Measurements from ENCODE around the gene CRISPLD2.
A peak's percentile ranks its signal among the peaks of the same experiment; 100 is the strongest.

The CRISPLD2 gene

DNA sequence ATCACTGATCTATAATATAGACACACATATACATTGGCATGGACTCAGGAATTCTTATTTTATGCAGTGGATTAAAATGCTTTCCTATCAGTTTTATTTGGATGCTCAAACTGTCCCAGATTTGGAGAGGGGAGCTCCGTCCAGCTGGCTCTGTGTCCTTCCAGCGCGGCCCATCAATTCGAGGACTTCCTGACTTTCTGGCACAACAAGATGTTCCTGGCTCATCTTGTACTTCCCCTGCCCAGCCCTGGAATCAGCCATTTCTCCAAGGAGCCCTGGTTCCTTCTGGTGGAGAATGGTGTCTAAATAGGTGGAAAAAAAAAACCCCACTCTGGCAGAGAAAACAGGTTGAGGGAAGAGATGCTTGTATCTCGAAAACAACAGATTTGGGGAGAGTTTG lies 94.5 kb downstream of the CRISPLD2 start:
- Histone ChIP-seq H3K27ac (ENCODE audit: low read depth, low read length, severe bottlenecking) (no peak overlapping the region), H3K4me1 (ENCODE audit: control insufficient read depth, insufficient read depth, low read length, poor library complexity, severe bottlenecking) (peaks cover 2% of the 10 kb centered on the region), H3K9me3 (ENCODE audit: control insufficient read depth, low read length) (no peaks in the 10 kb centered on the region), H3K36me3 (ENCODE audit: control insufficient read depth, insufficient read depth, low read length) (no peaks in the 10 kb centered on the region), H3K4me3 (ENCODE audit: extremely low read depth, insufficient read depth, low read length, poor library complexity, severe bottlenecking) (no peak overlapping the region)
- whole genome bisulfite sequencing, 2 experiments (ENCODE audit: insufficient coverage in 2 of 2): 98 to 100% methylated on average over 1 to 4 of the region's 5 CpGs

DNA sequence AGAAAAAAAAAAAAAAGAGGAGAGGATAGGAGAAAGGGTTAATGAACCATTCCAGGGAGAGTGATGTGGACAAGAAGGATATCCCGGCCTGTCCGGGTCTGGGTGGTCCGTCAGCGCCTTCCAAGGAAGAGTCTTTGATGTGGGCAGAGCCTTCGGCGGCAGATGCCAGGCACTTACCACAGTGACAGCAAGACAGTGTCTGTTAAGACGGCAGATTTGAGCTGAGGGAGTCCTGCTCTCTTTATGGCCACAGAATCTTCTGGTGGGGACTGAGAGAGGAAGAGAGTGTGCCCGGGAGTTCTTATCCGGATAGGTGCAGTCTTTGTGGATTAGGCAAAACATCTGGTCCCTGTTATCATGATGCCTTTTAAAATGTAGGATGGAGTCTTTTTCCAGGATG lies 96.4 kb downstream of the CRISPLD2 start:
- Histone ChIP-seq H3K4me3 (ENCODE audit: extremely low read depth, insufficient read depth, low read length, poor library complexity, severe bottlenecking) (no peak overlapping the region), H3K27ac (ENCODE audit: low read depth, low read length, severe bottlenecking) (no peak overlapping the region), H3K36me3 (ENCODE audit: control insufficient read depth, insufficient read depth, low read length) (no peaks in the 10 kb centered on the region), H3K4me1 (ENCODE audit: control insufficient read depth, insufficient read depth, low read length, poor library complexity, severe bottlenecking) (peaks cover 8% of the 10 kb centered on the region), H3K9me3 (ENCODE audit: control insufficient read depth, low read length) (no peaks in the 10 kb centered on the region)
- 81% methylated on average over 9 of the region's 9 CpGs for WGBS, 2 experiments (ENCODE audit: insufficient coverage in 2 of 2)

DNA sequence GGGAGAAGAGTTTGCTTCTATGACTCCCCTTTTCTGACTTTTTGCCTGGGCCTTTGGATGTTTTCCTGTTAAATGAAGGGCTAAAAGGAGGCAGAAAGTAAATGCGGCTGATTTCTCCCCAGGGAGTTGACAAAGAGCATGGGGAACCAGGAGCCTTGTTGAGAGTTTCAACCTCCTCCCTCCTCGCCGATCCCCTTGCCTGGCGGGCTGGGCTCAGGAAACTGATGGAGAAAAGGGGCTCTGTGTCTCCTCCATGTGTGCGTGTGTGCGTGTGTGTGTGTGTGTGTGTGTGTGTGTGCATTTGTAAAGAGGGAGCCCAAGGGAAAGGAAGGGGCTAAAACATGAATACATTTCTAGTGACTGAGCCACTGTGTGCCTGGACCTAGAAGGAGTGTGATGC lies 97.1 kb downstream of the CRISPLD2 start:
- H3K27ac ChIP-seq (ENCODE audit: low read depth, low read length, severe bottlenecking): no peak overlapping the region
- H3K4me3 ChIP-seq (ENCODE audit: extremely low read depth, insufficient read depth, low read length, poor library complexity, severe bottlenecking): no peak overlapping the region
- H3K4me1 ChIP-seq (ENCODE audit: control insufficient read depth, insufficient read depth, low read length, poor library complexity, severe bottlenecking): peaks cover 8% of the 10 kb centered on the region
- 76 to 89% methylated on average over 1 to 5 of the region's 6 CpGs for WGBS, 2 experiments (ENCODE audit: insufficient coverage in 2 of 2)
- no peaks in the 10 kb centered on the region for H3K36me3 ChIP-seq (ENCODE audit: control insufficient read depth, insufficient read depth, low read length)
- no peaks in the 10 kb centered on the region for H3K9me3 ChIP-seq (ENCODE audit: control insufficient read depth, low read length)

DNA sequence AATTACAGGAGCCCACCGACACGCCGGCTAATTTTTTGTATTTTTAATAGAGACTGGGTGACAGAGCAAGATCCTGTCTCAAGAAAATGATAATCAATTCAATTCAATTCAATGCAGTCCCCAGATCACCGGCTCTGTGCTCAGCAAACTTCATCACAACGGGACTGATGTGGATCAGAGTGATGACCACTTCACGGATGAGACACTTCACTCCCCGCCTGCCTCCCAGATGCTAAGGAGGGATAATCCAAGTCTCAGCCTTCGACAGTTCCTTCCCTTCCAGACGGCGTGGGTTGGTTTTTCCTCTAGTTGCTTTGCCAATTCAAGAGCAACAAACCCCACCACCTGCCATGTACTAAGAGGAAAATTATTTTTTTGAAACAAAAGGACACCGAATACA lies 97.7 kb downstream of the CRISPLD2 start:
- Histone ChIP-seq H3K27ac (ENCODE audit: low read depth, low read length, severe bottlenecking) (no peak overlapping the region), H3K4me1 (ENCODE audit: control insufficient read depth, insufficient read depth, low read length, poor library complexity, severe bottlenecking) (peaks cover 8% of the 10 kb centered on the region), H3K9me3 (ENCODE audit: control insufficient read depth, low read length) (no peaks in the 10 kb centered on the region), H3K36me3 (ENCODE audit: control insufficient read depth, insufficient read depth, low read length) (no peaks in the 10 kb centered on the region), H3K4me3 (ENCODE audit: extremely low read depth, insufficient read depth, low read length, poor library complexity, severe bottlenecking) (no peak overlapping the region)
- 81 to 94% methylated on average over 8 to 9 of the region's 11 CpGs for WGBS, 2 experiments (ENCODE audit: insufficient coverage in 2 of 2)

DNA sequence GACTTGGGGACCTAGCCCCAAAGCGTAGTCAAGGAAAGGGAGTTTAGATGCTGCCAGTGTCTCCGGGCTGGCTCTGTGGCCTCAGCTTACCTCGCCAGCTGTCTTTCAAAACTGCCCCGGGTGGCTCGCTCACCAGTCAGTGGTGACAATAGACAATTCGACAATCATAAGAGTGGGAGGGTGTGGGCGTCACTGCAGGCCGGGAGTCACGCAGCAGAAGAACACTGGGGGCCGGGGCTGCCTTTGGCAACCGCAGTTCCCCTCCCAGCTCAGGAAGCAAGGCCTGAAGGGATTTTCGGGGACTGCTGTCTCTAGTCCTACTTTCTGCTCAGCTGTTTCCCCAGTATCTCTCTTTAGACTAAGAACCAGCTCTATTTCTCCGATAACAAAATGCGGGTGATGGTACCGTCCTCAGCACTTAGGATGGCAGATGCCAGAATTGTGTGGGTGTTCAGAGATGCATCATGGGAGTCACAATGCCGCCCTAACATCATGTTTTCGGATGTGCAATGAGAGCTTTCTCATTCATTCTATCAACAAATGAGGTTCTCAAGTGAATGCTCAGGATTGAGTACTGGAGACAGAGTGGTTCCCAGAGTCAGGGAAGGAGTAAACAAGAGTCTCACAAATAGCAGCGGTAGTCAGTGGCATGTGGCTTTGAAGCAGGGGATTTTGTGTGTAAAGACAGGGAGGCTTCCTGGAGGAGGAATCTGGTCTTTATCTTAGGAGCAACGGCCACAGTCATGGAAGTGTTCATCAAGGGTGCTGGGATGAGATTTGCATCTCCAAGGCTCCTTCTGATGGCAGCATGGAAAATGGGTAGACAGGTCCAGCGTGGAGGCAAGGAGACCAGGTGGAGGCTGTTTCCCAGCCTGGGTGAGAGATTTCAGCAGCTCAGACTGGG lies 98.5 kb downstream of the CRISPLD2 start:
- Histone ChIP-seq H3K36me3 (ENCODE audit: control insufficient read depth, insufficient read depth, low read length) (no peaks in the 10 kb centered on the region), H3K27ac (ENCODE audit: low read depth, low read length, severe bottlenecking) (no peak overlapping the region), H3K4me1 (ENCODE audit: control insufficient read depth, insufficient read depth, low read length, poor library complexity, severe bottlenecking) (peaks cover 8% of the 10 kb centered on the region), H3K9me3 (ENCODE audit: control insufficient read depth, low read length) (no peaks in the 10 kb centered on the region), H3K4me3 (ENCODE audit: extremely low read depth, insufficient read depth, low read length, poor library complexity, severe bottlenecking) (no peak overlapping the region)
- 85 to 89% methylated on average over 18 to 19 of the region's 20 CpGs for WGBS, 2 experiments (ENCODE audit: insufficient coverage in 2 of 2)

DNA sequence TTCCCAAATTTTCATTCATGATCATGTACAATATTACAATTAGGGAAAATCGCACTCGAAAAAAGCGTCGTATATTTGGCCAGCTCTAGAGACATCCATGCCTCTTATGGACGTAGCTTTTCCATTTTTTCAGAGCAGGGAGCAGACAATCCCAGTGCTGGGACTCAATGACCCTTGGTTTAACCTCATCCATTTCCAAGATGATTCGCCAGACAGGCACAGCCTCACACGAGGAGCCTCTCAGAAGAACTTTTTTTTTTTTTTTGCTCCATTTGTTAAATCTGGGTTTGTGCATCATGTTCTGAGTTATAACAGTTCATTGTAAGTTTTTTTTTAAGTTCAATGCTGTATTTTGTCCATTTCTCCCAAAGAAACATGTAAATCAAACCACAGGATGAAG lies 99.5 kb downstream of the CRISPLD2 start:
- Histone ChIP-seq H3K4me1 (ENCODE audit: control insufficient read depth, insufficient read depth, low read length, poor library complexity, severe bottlenecking) (peaks cover 8% of the 10 kb centered on the region), H3K36me3 (ENCODE audit: control insufficient read depth, insufficient read depth, low read length) (no peaks in the 10 kb centered on the region), H3K27ac (ENCODE audit: low read depth, low read length, severe bottlenecking) (no peak overlapping the region), H3K4me3 (ENCODE audit: extremely low read depth, insufficient read depth, low read length, poor library complexity, severe bottlenecking) (no peak overlapping the region), H3K9me3 (ENCODE audit: control insufficient read depth, low read length) (no peaks in the 10 kb centered on the region)
- 79 to 84% methylated on average over 5 of the region's 7 CpGs for WGBS, 2 experiments (ENCODE audit: insufficient coverage in 2 of 2)

DNA sequence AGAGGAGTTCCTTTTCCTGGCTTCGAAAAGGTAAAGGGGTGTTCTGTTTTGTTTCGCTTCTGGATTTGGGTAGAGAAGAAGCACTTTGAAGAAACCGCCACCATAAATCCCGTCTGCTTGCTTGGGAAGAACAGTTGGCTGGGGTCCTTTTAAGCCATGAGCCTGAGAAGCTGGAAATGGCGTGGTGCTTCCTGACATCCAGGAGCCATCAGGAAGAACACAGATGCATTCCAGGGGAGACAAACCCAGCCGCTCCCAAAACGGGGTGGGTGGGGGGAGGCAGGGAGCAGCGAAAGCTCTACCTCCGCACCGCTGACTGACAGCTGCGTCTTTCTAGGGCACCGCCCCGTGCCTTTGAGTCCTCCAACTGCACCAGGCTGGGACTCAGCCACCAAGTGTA lies 99.9 kb downstream of the CRISPLD2 start:
- Histone ChIP-seq H3K36me3 (ENCODE audit: control insufficient read depth, insufficient read depth, low read length) (no peaks in the 10 kb centered on the region), H3K4me3 (ENCODE audit: extremely low read depth, insufficient read depth, low read length, poor library complexity, severe bottlenecking) (no peak overlapping the region), H3K4me1 (ENCODE audit: control insufficient read depth, insufficient read depth, low read length, poor library complexity, severe bottlenecking) (peaks cover 8% of the 10 kb centered on the region), H3K27ac (ENCODE audit: low read depth, low read length, severe bottlenecking) (no peak overlapping the region), H3K9me3 (ENCODE audit: control insufficient read depth, low read length) (no peaks in the 10 kb centered on the region)
- WGBS, 2 experiments (ENCODE audit: insufficient coverage in 2 of 2): 81% methylated on average over 12 to 13 of the region's 13 CpGs

DNA sequence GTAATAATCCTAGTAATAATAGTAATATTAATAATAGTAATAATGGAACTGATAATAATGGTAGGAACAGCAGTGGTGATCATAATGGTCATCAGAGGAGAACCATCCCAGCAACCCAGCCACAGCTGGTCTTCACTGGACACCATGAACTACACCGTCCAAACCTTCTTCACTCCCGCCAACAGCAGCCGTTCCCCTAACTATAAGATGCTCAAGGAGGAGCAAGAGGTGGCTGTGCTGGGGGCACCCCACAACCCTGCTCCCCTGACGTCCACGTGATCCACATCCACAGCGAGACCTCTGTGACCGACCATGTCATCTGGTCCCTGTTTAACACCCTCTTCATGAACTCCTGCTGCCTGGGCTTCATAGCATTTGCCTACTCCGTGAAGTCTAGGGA lies 100.5 kb downstream of the CRISPLD2 start:
- no peaks in the 10 kb centered on the region for H3K9me3 ChIP-seq (ENCODE audit: control insufficient read depth, low read length)
- H3K36me3 ChIP-seq (ENCODE audit: control insufficient read depth, insufficient read depth, low read length): no peaks in the 10 kb centered on the region

DNA sequence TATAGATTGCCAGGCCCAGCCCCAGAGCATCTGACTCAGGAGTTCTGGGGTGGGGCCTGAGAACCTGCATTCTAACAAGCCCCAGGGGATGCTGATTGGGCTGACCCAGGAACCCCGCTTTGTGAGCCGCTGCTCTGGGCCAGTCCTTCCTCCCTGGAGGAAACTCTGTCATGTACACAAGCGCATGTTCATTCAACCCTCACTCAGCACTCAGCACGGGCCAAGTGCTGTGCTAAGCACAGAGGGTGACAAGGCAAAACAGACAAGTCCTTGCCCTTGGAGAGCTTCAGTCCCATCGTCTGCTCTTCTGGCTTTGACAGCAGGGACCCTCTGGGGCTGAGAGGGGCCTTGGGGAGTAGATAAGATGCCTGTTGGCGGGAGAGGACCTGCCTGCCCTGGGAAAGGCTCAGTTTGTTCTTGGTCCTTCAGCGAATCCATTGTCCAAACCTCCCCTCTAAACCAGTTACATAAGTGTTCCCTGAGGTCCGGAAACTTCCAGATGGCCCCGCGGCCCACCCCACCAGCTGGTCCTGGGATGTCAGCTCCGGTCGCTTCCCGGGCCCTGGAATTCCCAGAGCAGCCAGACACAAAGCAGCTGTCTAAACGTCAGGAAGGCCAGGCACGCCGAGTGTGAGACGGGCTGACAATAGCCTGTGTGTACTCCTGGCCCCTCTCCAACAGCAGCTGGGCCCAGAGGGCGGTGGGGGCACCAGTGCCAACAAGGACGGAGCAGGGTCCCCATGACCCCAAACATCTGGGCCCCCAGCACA lies 102.8 kb downstream of the CRISPLD2 start:
- H3K9me3 ChIP-seq (ENCODE audit: control insufficient read depth, low read length): no peaks in the 10 kb centered on the region
- no peak overlapping the region for H3K4me3 ChIP-seq (ENCODE audit: extremely low read depth, insufficient read depth, low read length, poor library complexity, severe bottlenecking)
- no peaks in the 10 kb centered on the region for H3K36me3 ChIP-seq (ENCODE audit: control insufficient read depth, insufficient read depth, low read length)
- whole genome bisulfite sequencing, 2 experiments (ENCODE audit: insufficient coverage in 2 of 2): 73 to 83% methylated on average over 14 to 16 of the region's 19 CpGs
- peaks cover 8% of the 10 kb centered on the region for H3K4me1 ChIP-seq (ENCODE audit: control insufficient read depth, insufficient read depth, low read length, poor library complexity, severe bottlenecking)
- peak overlapping the region; percentile 29 for H3K27ac ChIP-seq (ENCODE audit: low read depth, low read length, severe bottlenecking)

More for the DNA sequence above, 100.5 kb downstream of the CRISPLD2 start:
- Histone ChIP-seq H3K4me3 (ENCODE audit: extremely low read depth, insufficient read depth, low read length, poor library complexity, severe bottlenecking) (no peak overlapping the region), H3K4me1 (ENCODE audit: control insufficient read depth, insufficient read depth, low read length, poor library complexity, severe bottlenecking) (peaks cover 8% of the 10 kb centered on the region), H3K27ac (ENCODE audit: low read depth, low read length, severe bottlenecking) (no peak overlapping the region)
- 98 to 100% methylated on average over 3 to 7 of the region's 8 CpGs for WGBS, 2 experiments (ENCODE audit: insufficient coverage in 2 of 2)

DNA sequence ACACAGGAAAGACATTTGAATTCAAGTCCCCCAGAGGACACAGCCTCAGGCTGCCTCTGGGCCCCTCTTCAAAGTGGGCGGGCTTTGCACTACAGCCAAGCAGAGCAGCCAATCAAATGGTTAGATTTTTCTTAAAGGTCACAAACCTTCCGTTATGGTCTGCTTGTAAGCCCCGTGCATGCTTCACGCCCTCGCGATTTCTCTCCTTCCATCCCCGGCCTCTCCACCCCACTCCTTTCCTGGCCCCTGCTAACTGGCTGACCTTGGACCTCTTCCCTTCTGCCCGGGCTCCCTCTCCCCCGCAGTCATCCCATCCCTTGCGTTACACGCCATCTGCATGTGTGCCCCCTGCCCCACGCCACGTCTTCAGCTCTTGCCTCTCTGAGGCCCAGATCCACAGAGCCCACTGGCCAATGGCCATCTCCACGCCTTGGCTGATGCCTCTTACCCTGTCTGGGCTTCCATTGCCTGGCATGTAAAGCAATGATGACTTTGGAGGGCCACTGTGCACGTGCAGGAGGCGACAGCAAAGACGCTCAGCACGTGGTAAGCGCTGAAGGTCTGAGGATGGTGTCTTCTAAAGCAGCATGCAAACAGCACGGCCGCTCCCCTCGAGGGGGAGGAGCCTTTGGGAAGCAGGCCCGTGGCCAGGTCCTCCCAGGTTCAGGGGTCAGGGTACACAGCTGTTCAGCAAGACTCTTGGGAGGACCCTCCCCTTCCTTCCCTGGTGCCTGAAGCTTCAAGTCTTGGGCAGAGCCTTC lies 104.7 kb downstream of the CRISPLD2 start:
- Histone ChIP-seq H3K27ac (ENCODE audit: low read depth, low read length, severe bottlenecking) (no peak overlapping the region), H3K36me3 (ENCODE audit: control insufficient read depth, insufficient read depth, low read length) (no peaks in the 10 kb centered on the region), H3K4me1 (ENCODE audit: control insufficient read depth, insufficient read depth, low read length, poor library complexity, severe bottlenecking) (peaks cover 4% of the 10 kb centered on the region), H3K4me3 (ENCODE audit: extremely low read depth, insufficient read depth, low read length, poor library complexity, severe bottlenecking) (no peak overlapping the region), H3K9me3 (ENCODE audit: control insufficient read depth, low read length) (no peaks in the 10 kb centered on the region)
- 82 to 88% methylated on average over 22 to 23 of the region's 23 CpGs for WGBS, 2 experiments (ENCODE audit: insufficient coverage in 2 of 2)
